Esophagus squamous epithelium (tissue), 4 donors: ENCODE results near the gene RAPGEF3.

ENCODE experiments used
- POLR2A ChIP-seq, 4 donors: fragments of 450-650 bp; IDR thresholded peaks; one replicate each; pipeline ENCODE4 v1.6.1; 2017; ENCODE audit warnings: antibody characterized with exemption in 4 of 4, mild to moderate bottlenecking in 4 of 4, moderate library complexity in 3 of 4
- TF ChIP-seq, protein P1 (sequence below), 6 experiments: fragments of 450-650 bp in 4 of 6; fragments of 200-600 bp in 2 of 6; sonication (generic) in 2 of 6; IDR thresholded peaks; one replicate each; pipeline ENCODE4 v1.5.1; 2016 to 2019; ENCODE audit warnings: antibody characterized with exemption in 6 of 6, mild to moderate bottlenecking in 4 of 6, moderate library complexity in 4 of 6

DNA sequence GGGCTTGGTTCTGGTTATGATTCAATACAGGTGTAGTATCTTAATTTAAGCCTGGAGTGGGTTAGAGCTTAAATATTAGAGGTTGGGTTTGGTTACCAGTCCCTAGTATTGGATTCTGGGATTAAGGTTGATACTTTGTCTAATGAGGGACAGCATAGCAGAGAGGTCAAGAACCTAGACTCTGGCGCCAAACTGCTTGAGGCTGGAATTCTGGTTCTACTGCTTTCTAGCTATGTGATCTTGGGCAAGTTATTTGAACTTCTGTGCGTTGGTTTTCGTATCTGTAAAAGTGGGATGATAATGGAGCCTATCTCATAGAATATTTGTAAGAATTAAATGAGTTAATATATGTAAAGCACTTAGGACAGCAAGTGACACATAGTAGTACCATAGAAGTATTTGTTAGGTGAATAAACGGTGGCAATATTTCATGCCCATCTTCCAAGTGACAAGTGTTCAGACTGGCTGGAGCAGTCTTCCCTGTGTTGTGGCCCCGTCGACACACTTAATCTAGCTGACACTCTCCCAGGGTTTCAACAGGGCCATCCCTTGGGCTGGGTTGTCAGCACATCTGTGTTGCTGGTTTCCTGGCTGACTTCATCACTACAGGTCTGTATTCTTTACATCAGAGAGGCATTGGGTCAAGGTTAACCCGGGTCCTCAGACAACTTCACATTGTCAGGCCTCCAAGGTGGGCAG, 36.4 kb downstream of the RAPGEF3 start:
- TF ChIP-seq POLR2A (IDR thresholded peaks at IDR 0.05): no peak
- TF ChIP-seq, protein P1, sequence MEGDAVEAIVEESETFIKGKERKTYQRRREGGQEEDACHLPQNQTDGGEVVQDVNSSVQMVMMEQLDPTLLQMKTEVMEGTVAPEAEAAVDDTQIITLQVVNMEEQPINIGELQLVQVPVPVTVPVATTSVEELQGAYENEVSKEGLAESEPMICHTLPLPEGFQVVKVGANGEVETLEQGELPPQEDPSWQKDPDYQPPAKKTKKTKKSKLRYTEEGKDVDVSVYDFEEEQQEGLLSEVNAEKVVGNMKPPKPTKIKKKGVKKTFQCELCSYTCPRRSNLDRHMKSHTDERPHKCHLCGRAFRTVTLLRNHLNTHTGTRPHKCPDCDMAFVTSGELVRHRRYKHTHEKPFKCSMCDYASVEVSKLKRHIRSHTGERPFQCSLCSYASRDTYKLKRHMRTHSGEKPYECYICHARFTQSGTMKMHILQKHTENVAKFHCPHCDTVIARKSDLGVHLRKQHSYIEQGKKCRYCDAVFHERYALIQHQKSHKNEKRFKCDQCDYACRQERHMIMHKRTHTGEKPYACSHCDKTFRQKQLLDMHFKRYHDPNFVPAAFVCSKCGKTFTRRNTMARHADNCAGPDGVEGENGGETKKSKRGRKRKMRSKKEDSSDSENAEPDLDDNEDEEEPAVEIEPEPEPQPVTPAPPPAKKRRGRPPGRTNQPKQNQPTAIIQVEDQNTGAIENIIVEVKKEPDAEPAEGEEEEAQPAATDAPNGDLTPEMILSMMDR (IDR thresholded peaks at IDR 0.05): no peak
